K562 treated with DMSO at 1 percent for 4 hours (cell line): ENCODE measurements around the gene SLC10A7. TPM values are rescaled to one million over a fixed set of nuclear protein-coding genes. Genes with fewer than 3 reads are reported as not detected.

Source experiments
- total RNA-seq: library from RNA; unstranded; fragments of 300-600 nt; gene quantifications from 2 replicates; pipeline ENCODE4 v1.2.3, GENCODE V29; 2022; ENCODE audit not compliant: insufficient read depth

Gene SLC10A7, protein sequence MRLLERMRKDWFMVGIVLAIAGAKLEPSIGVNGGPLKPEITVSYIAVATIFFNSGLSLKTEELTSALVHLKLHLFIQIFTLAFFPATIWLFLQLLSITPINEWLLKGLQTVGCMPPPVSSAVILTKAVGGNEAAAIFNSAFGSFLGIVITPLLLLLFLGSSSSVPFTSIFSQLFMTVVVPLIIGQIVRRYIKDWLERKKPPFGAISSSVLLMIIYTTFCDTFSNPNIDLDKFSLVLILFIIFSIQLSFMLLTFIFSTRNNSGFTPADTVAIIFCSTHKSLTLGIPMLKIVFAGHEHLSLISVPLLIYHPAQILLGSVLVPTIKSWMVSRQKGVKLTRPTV
- 8.9 and 11.5 TPM in 2 replicates for total RNA-seq

DNA sequence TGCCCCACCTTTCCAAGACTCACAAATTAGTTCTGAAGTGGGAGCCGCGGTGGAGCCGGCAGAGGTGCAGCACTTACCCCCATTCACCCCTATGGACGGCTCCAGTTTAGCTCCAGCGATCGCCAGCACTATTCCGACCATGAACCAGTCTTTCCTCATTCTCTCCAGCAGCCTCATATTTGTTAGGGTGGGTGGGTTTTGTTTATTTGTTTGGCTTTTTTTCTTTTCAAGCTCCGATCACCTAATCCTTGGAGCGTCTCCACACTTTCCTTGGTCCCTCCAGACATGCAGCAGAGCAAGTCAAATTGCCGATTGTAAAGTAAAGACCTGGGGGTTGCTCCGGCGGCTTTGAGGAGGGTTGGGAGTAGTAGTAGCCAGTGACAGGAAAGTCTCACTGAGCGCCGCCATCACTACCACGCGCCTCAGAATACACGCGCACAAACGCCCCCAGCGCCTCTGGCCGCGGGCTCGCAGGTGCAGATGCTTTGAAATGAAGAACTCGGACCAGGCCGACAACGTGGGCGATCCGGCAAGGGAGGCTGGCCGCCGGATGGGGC lies at the start of gene SLC10A7:
SLC10A7 (minus strand) TSS at position 400 of the 557 bp plus-strand sequence; CDS start at position 177, 223 bp downstream.

GRCh38 chr4:146214238-146214637 lies 307.5 kb downstream of the SLC10A7 start, which contains the start of gene REELD1:
REELD1 (plus strand) TSS chr4:146214538; CDS start chr4:146216953, 2,415 bp downstream.

Other genes starting within 250 kb of the SLC10A7 start
- gene POU4F2, start 117.0 kb upstream of the SLC10A7 start, total RNA-seq = 0.24 TPM in 1 of 2 replicates, not detected in the other